PC-3 (cell line): ENCODE results near the gene CSK. TPM values are rescaled to one million over a fixed set of nuclear protein-coding genes. Genes with fewer than 3 reads are reported as not detected.
A peak's percentile ranks its signal among the peaks of the same experiment; 100 is the strongest.

Experiments
- ATAC-seq: fragments of 200-7000 bp; cut with Tn5 transposase; 2 replicates; pipeline ENCODE4 v1.9.1; 2020; ENCODE audit warnings: mild to moderate bottlenecking, moderate library complexity
- BruUV-seq: library from RNA; stranded (reverse); fragments of 400-500 nt; replicated peaks from 2 replicates; lab custom pipeline; 2021; lab: Mats Ljungman, UMichigan
- CTCF ChIA-PET: fragments of 300-600 bp; sonication (Branson Sonifier 250); formaldehyde crosslinking; loops from one replicate; lab custom pipeline; 2022; ENCODE audit warnings: antibody characterized with exemption; lab: Charles Lee
- POLR2A ChIA-PET: fragments of 300-600 bp; sonication (Branson Sonifier 250); formaldehyde crosslinking; loops from one replicate; lab custom pipeline; 2022; ENCODE audit warnings: antibody characterized with exemption; ENCODE audit not compliant: unreplicated experiment; lab: Charles Lee
- DNase-seq: peaks from one replicate; pipeline ENCODE4 v3.0.0-alpha.2; 2015
- H2AFZ ChIP-seq: fragments of 300-600 bp; sonication (generic); 2 replicates; pipeline ENCODE4 v1.6.0; 2016; ENCODE audit warnings: antibody characterized with exemption, low read length
- H3F3A ChIP-seq: fragments of 300-600 bp; sonication (generic); one replicate; pipeline ENCODE4 v1.6.0; 2017; ENCODE audit warnings: antibody characterized with exemption, low read length, control low read depth, mild to moderate bottlenecking; ENCODE audit not compliant: unreplicated experiment
- H3K27ac ChIP-seq: fragments of 300-600 bp; sonication (generic); 2 replicates; pipeline ENCODE4 v1.5.1; 2016; ENCODE audit warnings: mild to moderate bottlenecking, low read length
- H3K27me3 ChIP-seq: fragments of 300-600 bp; sonication (generic); 2 replicates; pipeline ENCODE4 v1.6.1; 2016; ENCODE audit warnings: low read length, mixed read lengths
- H3K36me3 ChIP-seq: fragments of 300-600 bp; sonication (generic); 2 replicates; pipeline ENCODE4 v1.6.1; 2016; ENCODE audit warnings: low read depth, mixed run types, low read length, mixed read lengths
- H3K4me1 ChIP-seq: fragments of 300-600 bp; sonication (generic); 2 replicates; pipeline ENCODE4 v1.5.1; 2016; ENCODE audit warnings: low read length; ENCODE audit not compliant: insufficient read depth
- H3K4me2 ChIP-seq: fragments of 300-600 bp; sonication (generic); 2 replicates; pipeline ENCODE4 v1.6.0; 2016; ENCODE audit warnings: low read length
- H3K4me3 ChIP-seq: fragments of 300-600 bp; sonication (generic); 2 replicates; pipeline ENCODE4 v1.5.1; 2016; ENCODE audit warnings: mild to moderate bottlenecking, low read length, mixed read lengths
- H3K79me2 ChIP-seq: fragments of 300-600 bp; sonication (generic); 2 replicates; pipeline ENCODE4 v1.6.1; 2017; ENCODE audit warnings: low read length, mixed read lengths
- H3K9ac ChIP-seq: fragments of 300-600 bp; sonication (generic); 2 replicates; pipeline ENCODE4 v1.6.0; 2016; ENCODE audit warnings: mild to moderate bottlenecking, low read length
- H3K9me2 ChIP-seq: fragments of 300-600 bp; sonication (generic); replicated peaks from 2 replicates; pipeline ENCODE4 v1.6.1; 2016; ENCODE audit warnings: mixed run types, low read length, mixed read lengths
- H3K9me3 ChIP-seq: fragments of 300-600 bp; sonication (generic); 2 replicates; pipeline ENCODE4 v1.6.1; 2016; ENCODE audit warnings: low read length, mixed read lengths
- H4K20me1 ChIP-seq: fragments of 300-600 bp; sonication (generic); 2 replicates; pipeline ENCODE4 v1.6.1; 2016; ENCODE audit warnings: low read length, mixed read lengths
- CTCF ChIP-seq: fragments of 300-600 bp; sonication (generic); conservative IDR thresholded peaks from 2 replicates; pipeline ENCODE4 v1.5.1; 2017; ENCODE audit warnings: antibody characterized with exemption, low read depth, mild to moderate bottlenecking, low read length
- EZH2 ChIP-seq: fragments of 300-600 bp; sonication (generic); IDR thresholded peaks from one replicate; pipeline ENCODE4 v1.6.1; 2017; ENCODE audit warnings: antibody characterized with exemption, mild to moderate bottlenecking, low read length; ENCODE audit not compliant: unreplicated experiment
- EZH2phosphoT487 ChIP-seq: fragments of 300-600 bp; sonication (generic); IDR thresholded peaks from 2 replicates; pipeline ENCODE4 v1.6.1; 2018; ENCODE audit warnings: mild to moderate bottlenecking, antibody characterized with exemption, low read length, borderline replicate concordance
- intact Hi-C: fragments of 100-400 bp; cut with micrococcal nuclease; formaldehyde crosslinking; loops from 2 replicates; pipeline ENCODE4 v1.9.0; 2023
- total RNA-seq: library from RNA; depleted of rRNA; stranded (reverse); fragments of >200 nt; gene quantifications from 2 replicates; pipeline ENCODE4 v1.2.3, GENCODE V29; 2014

CSK gene
- total RNA-seq, 1 experiment from 2014 or later = 38.0 TPM

- no peaks in the 10 kb centered on the region for H3K9me3 ChIP-seq
- H3K4me3 ChIP-seq = no peak overlapping the region
- CTCF ChIA-PET = no interaction called here
- no peak overlapping the region for H2AFZ ChIP-seq
- H3K9ac ChIP-seq = no peak overlapping the region
- no TSS peak for BruUV-seq
- H3K27ac ChIP-seq = peak overlapping the region; percentile 38
- peaks cover 32% of the 10 kb centered on the region for H3K36me3 ChIP-seq
- no peaks in the 10 kb centered on the region for H3F3A ChIP-seq
- POLR2A ChIA-PET = no interaction called here
- TF ChIP-seq EZH2 (no peak), EZH2phosphoT487 (no peak), CTCF (peak; percentile 90)
- DNase-seq = peak; percentile 74
- ATAC-seq = peak; percentile 95
- no peaks in the 10 kb centered on the region for H4K20me1 ChIP-seq
- H3K79me2 ChIP-seq = 0 out of 2 replicates have a peak, but pooled peaks cover 3% of the 10 kb centered on the region
- H3K4me1 ChIP-seq = no peaks in the 10 kb centered on the region
- no peak overlapping the region for H3K4me2 ChIP-seq
- intact Hi-C loops = no loop called here
- H3K9me2 ChIP-seq = no peaks in the 10 kb centered on the region
- H3K27me3 ChIP-seq = no peaks in the 10 kb centered on the region
These were observed 18.1 kb downstream of the CSK start for GRCh38 chr15:74799856-74800558.

- H2AFZ ChIP-seq = no peak overlapping the region
- ATAC-seq = no peak
- H3K9ac ChIP-seq = no peak overlapping the region
- H3K27ac ChIP-seq = no peak overlapping the region
- ChIA-PET POLR2A (no interaction called here), CTCF (interaction anchor here (0.6 kb wide), 1 partner anchor 110 kb away, joined by 3 read pairs; no protein-coding TSS in a partner anchor)
- no peaks in the 10 kb centered on the region for H3K9me2 ChIP-seq
- intact Hi-C loops = no loop called here
- no TSS peak for BruUV-seq
- H3K79me2 ChIP-seq = no peaks in the 10 kb centered on the region
- peaks cover 32% of the 10 kb centered on the region for H3K36me3 ChIP-seq
- TF ChIP-seq EZH2phosphoT487 (no peak), EZH2 (no peak), CTCF (no peak)
- no peak for DNase-seq
- H3K4me3 ChIP-seq = no peak overlapping the region
- no peaks in the 10 kb centered on the region for H3F3A ChIP-seq
- no peaks in the 10 kb centered on the region for H3K27me3 ChIP-seq
- no peak overlapping the region for H3K4me2 ChIP-seq
- no peaks in the 10 kb centered on the region for H4K20me1 ChIP-seq
- no peaks in the 10 kb centered on the region for H3K4me1 ChIP-seq
- H3K9me3 ChIP-seq = no peaks in the 10 kb centered on the region
These were observed 18.7 kb downstream of the CSK start for GRCh38 chr15:74800559-74801094.
